Ovary (tissue), 9 donors: ENCODE measurements around the gene SLC1A3. TPM values are rescaled to one million over a fixed set of nuclear protein-coding genes. Genes with fewer than 3 reads are reported as not detected.

Source experiments
- DNase-seq, 5 donors: peaks; one replicate each; pipeline ENCODE4 v3.0.0-alpha.2; 2019 to 2020
- H3K27ac ChIP-seq, 2 donors: fragments of 200-600 bp; one replicate each; pipeline versions ENCODE4 v1.5.1 to v1.8.0; 2019 to 2022
- H3K27me3 ChIP-seq: fragments of 200-600 bp; one replicate; pipeline ENCODE4 v1.8.0; 2022
- H3K36me3 ChIP-seq: fragments of 200-600 bp; sonication (generic); one replicate; pipeline ENCODE4 v1.5.1; 2019
- H3K4me1 ChIP-seq: one replicate; pipeline ENCODE4 v1.8.1; 2013; ENCODE audit warnings: mild to moderate bottlenecking, moderate library complexity; ENCODE audit not compliant: insufficient read depth
- H3K4me3 ChIP-seq: fragments of 200-600 bp; sonication (generic); one replicate; pipeline ENCODE4 v1.5.1; 2017
- H3K9me3 ChIP-seq, 2 donors: fragments of 200-600 bp in 1 of 2; sonication (generic) in 1 of 2; one replicate each; pipeline versions ENCODE4 v1.5.1 to v1.8.1; 2013 to 2019; ENCODE audit warnings: mild to moderate bottlenecking in 1 of 2, moderate library complexity in 1 of 2
- CTCF ChIP-seq, 3 donors: fragments of 450-650 bp in 2 of 3; fragments of 200-600 bp in 1 of 3; IDR thresholded peaks; one replicate each; pipeline versions ENCODE4 v1.5.1 to v1.8.0; 2016 to 2022; ENCODE audit warnings: antibody characterized with exemption in 3 of 3, mild to moderate bottlenecking in 1 of 3
- EP300 ChIP-seq: sonication (generic); formaldehyde crosslinking; IDR thresholded peaks from one replicate; pipeline ENCODE4 v1.6.1; 2017; ENCODE audit warnings: antibody characterized with exemption
- POLR2A ChIP-seq: fragments of 450-650 bp; IDR thresholded peaks from one replicate; pipeline ENCODE4 v1.6.1; 2017; ENCODE audit warnings: antibody characterized with exemption, mild to moderate bottlenecking, moderate library complexity
- WGBS, 3 donors: extraction: QIAGEN DNeasy Blood & Tissue Kit in 1 of 3; methylation state at CpG; one replicate each; pipeline versions ENCODE4 v1.1.5 to v1.1.7; 2013 to 2017; 5-methylcytosine and 5-hydroxymethylcytosine counted together
- intact Hi-C, 4 donors: fragments of 100-400 bp; cut with DNase I; formaldehyde crosslinking; loops; one replicate each; pipeline versions ENCODE4 v1.11.0 to v1.15.1; 2022 to 2023
- polyA plus RNA-seq, 2 donors: library from polyadenylated mRNA; stranded (reverse); fragments of 200-250 nt in 1 of 2; fragments of 350-450 nt in 1 of 2; fragmentation: Illumina TruSeq in 1 of 2; extraction: RNeasy Lipid Tissue Mini Kit (QIAGEN cat#74804) in 1 of 2; gene quantifications; one replicate each; pipeline ENCODE4 v1.2.3, GENCODE V29; 2013 to 2014
- total RNA-seq, 7 donors: library from RNA; depleted of rRNA in 2 of 7; stranded (reverse); fragments of >200 nt in 2 of 7; fragmentation: NEBNext Ultra II Directional in 3 of 7; extraction: Animal tissue kit (Norgen Biotek cat#: 25700) in 3 of 7; gene quantifications; one replicate each; pipeline versions ENCODE4 v1.1.0 to v1.2.4, GENCODE V29; 2016 to 2023
- donor health status: DM: no; HTN: no; CAD: no; lungs with moderate emphysema.
- donor health status: DM: no; HTN: no; CAD: no.
- donor health status: Bipolar disorder and iron deficiency.
- donor health status: DM: yes; HTN: yes; CAD: no.
- donor health status: DM: no; HTN: no; CAD: no.
- donor health status: DM: yes; HTN: yes; CAD: no.

Gene SLC1A3
- total and polyA plus RNA-seq, 9 donors, result 5.2 to 72.3 (median 36.7) TPM

- TF ChIP-seq EP300 (no peak), CTCF (IDR thresholded peaks at IDR 0.05) (peak; percentile 38 to 52 (median 40))
- H3K4me1 ChIP-seq, result no peaks in the 10 kb centered on the region
- intact Hi-C loops, result loop anchor here in 1 of 4 donors (5.0 kb wide), 1 partner anchor 273 kb away; no protein-coding TSS in a partner anchor
- DNase-seq, result no peak
- no peaks in the 10 kb centered on the region for H3K36me3 ChIP-seq
- 22 to 27% (median 26%) methylated on average over 6 of the region's 6 CpGs for WGBS, 3 donors
- no peak overlapping the region for H3K4me3 ChIP-seq
- H3K27ac ChIP-seq, result no peak overlapping the region
- H3K9me3 ChIP-seq, result no peaks in the 10 kb centered on the region
- no peaks in the 10 kb centered on the region for H3K27me3 ChIP-seq
Measured at GRCh38 chr5:36728697-36729543, 122.5 kb downstream of the SLC1A3 start.

GRCh38 chr5:36730537-36731216 is 124.3 kb downstream of the SLC1A3 start:
- 94 to 96% (median 96%) methylated on average over 6 of the region's 6 CpGs for WGBS, 3 donors
- intact Hi-C loops, result loop anchor here in 1 of 4 donors (10.0 kb wide), 1 partner anchor 274 kb away; no protein-coding TSS in a partner anchor
- H3K27ac ChIP-seq, result no peak overlapping the region
- TF ChIP-seq POLR2A (no peak), CTCF (IDR thresholded peaks at IDR 0.05) (no peak), EP300 (no peak)
- no peaks in the 10 kb centered on the region for H3K4me1 ChIP-seq
- no peak for DNase-seq
- H3K4me3 ChIP-seq, result no peak overlapping the region
- no peaks in the 10 kb centered on the region for H3K27me3 ChIP-seq
- no peaks in the 10 kb centered on the region for H3K36me3 ChIP-seq
- no peaks in the 10 kb centered on the region for H3K9me3 ChIP-seq

GRCh38 chr5:36733183-36733582 is 126.8 kb downstream of the SLC1A3 start:
- H3K4me1 ChIP-seq, result no peaks in the 10 kb centered on the region
- H3K27me3 ChIP-seq, result no peaks in the 10 kb centered on the region
- no peaks in the 10 kb centered on the region for H3K9me3 ChIP-seq
- WGBS, 3 donors, result 87 to 92% (median 89%) methylated on average over 5 of the region's 5 CpGs
- intact Hi-C loops, result loop anchor here in 1 of 4 donors (10.0 kb wide), 1 partner anchor 272 kb away; no protein-coding TSS in a partner anchor
- H3K27ac ChIP-seq, result no peak overlapping the region
- H3K36me3 ChIP-seq, result no peaks in the 10 kb centered on the region
- no peak for TF ChIP-seq EP300
- TF ChIP-seq POLR2A, result no peak
- no peak for TF ChIP-seq CTCF (IDR thresholded peaks at IDR 0.05)
- DNase-seq, result no peak
- H3K4me3 ChIP-seq, result no peak overlapping the region

GRCh38 chr5:36734422-36734821 is 128.0 kb downstream of the SLC1A3 start:
- Histone ChIP-seq H3K4me3 (no peak overlapping the region), H3K36me3 (no peaks in the 10 kb centered on the region), H3K27me3 (no peaks in the 10 kb centered on the region), H3K9me3 (no peaks in the 10 kb centered on the region), H3K4me1 (no peaks in the 10 kb centered on the region), H3K27ac (no peak overlapping the region)
- no peak for DNase-seq
- TF ChIP-seq EP300 (no peak), POLR2A (no peak), CTCF (IDR thresholded peaks at IDR 0.05) (no peak)
- intact Hi-C loops, result loop anchor here in 1 of 4 donors (10.0 kb wide), 1 partner anchor 270 kb away; no protein-coding TSS in a partner anchor
- WGBS, 3 donors, result 19 to 30% (median 20%) methylated on average over 4 of the region's 4 CpGs
